Endothelial cell of umbilical vein (primary cell): ENCODE data around the gene TM6SF1.

ENCODE experiments used
- EZH2 ChIP-seq: IDR thresholded peaks from 2 replicates; pipeline ENCODE4 v1.6.1; 2012; ENCODE audit warnings: borderline replicate concordance, low read depth, mild to moderate bottlenecking, moderate library complexity, low read length, inconsistent platforms; ENCODE audit not compliant: severe bottlenecking
- FOS ChIP-seq: IDR thresholded peaks from 2 replicates; pipeline ENCODE4 v1.6.1; 2011; ENCODE audit warnings: mild to moderate bottlenecking, low read length, moderate library complexity, borderline replicate concordance; ENCODE audit not compliant: insufficient read depth
- GATA2 ChIP-seq: IDR thresholded peaks from 2 replicates; pipeline ENCODE4 v1.7.0; 2011; ENCODE audit warnings: low read depth, mild to moderate bottlenecking, moderate library complexity, mixed read lengths, low read length; ENCODE audit not compliant: insufficient read length, insufficient read depth
- MAX ChIP-seq: IDR thresholded peaks from 2 replicates; pipeline ENCODE4 v1.6.1; 2011; ENCODE audit not compliant: insufficient read depth, insufficient read length
- POLR2A ChIP-seq: IDR thresholded peaks from 2 replicates; pipeline ENCODE4 v1.6.1; 2012; ENCODE audit warnings: low read depth, mild to moderate bottlenecking, control low read depth, low read length
- POLR2AphosphoS5 ChIP-seq: IDR thresholded peaks from 2 replicates; pipeline ENCODE4 v1.6.1; 2012; ENCODE audit warnings: low read depth, mild to moderate bottlenecking, control low read depth, low read length, moderate library complexity; ENCODE audit not compliant: insufficient read depth
- TF ChIP-seq, protein P1 (sequence below), 2 donors: IDR thresholded peaks; 1 replicate in 1 of 2; 2 replicates in 1 of 2; pipeline ENCODE4 v1.5.1; 2011; ENCODE audit warnings: low read length in 2 of 2, mild to moderate bottlenecking in 2 of 2, moderate library complexity in 2 of 2, control low read depth in 1 of 2, inconsistent platforms in 1 of 2, low read depth in 1 of 2; ENCODE audit not compliant: insufficient read depth in 1 of 2; ENCODE audit errors: extremely low read depth in 1 of 2

DNA sequence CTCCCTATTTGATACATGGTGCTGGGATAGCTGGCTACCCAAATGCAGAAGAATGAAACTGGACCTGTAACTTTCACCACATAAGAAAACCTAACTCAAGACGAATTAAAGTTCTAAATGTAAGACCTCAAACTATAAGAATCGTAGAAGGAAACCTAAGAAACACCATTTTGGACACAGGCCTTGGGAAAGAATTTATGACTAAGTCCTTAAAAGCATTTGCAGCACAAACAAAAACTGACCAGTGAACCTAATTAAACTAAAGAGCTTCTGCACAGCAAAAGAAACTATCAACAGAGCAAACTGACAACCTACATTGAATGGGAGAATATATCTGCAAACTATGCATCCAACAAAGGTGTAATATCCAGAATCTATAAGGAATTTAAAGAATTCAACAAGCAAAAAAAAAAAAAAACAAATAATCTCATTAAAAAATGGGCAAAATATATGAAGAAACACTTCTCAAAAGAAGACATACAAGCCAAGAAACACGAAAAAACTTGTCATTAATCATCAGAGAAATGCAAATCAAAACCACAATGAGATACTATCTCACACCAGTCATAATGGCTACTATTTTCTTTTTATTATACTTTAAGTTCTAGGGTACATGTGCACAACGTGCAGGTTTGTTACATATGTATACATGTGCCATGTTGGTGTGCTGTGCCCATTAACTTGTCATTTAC, 63.2 kb downstream of the TM6SF1 start:
- TF ChIP-seq POLR2A, result no peak
- TF ChIP-seq, protein P1, sequence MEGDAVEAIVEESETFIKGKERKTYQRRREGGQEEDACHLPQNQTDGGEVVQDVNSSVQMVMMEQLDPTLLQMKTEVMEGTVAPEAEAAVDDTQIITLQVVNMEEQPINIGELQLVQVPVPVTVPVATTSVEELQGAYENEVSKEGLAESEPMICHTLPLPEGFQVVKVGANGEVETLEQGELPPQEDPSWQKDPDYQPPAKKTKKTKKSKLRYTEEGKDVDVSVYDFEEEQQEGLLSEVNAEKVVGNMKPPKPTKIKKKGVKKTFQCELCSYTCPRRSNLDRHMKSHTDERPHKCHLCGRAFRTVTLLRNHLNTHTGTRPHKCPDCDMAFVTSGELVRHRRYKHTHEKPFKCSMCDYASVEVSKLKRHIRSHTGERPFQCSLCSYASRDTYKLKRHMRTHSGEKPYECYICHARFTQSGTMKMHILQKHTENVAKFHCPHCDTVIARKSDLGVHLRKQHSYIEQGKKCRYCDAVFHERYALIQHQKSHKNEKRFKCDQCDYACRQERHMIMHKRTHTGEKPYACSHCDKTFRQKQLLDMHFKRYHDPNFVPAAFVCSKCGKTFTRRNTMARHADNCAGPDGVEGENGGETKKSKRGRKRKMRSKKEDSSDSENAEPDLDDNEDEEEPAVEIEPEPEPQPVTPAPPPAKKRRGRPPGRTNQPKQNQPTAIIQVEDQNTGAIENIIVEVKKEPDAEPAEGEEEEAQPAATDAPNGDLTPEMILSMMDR (IDR thresholded peaks at IDR 0.05; ENCODE audit: extremely low read depth in 1 of 2, insufficient read depth in 1 of 2, low read depth in 1 of 2, low read length in 2 of 2), result no peak
- TF ChIP-seq POLR2AphosphoS5, result no peak
- no peak for TF ChIP-seq FOS
- no peak for TF ChIP-seq MAX
- TF ChIP-seq EZH2, result no peak
- TF ChIP-seq GATA2, result no peak
